GM12865 (cell line): Measurements from ENCODE around the gene JARID2.

ENCODE experiments used
- DNase-seq: peaks from one replicate; pipeline ENCODE4 v3.0.0; 2010; ENCODE audit warnings: low read depth
- H3K4me3 ChIP-seq: 2 replicates; pipeline ENCODE4 v1.5.1; 2011; ENCODE audit warnings: mild to moderate bottlenecking, low read depth, low read length, control low read depth
- TF ChIP-seq, protein P1 (sequence below): IDR thresholded peaks from 2 replicates; pipeline ENCODE4 v1.5.1; 2011; ENCODE audit warnings: low read length, control low read depth, low read depth, inconsistent platforms; ENCODE audit not compliant: insufficient read depth; ENCODE audit errors: missing control alignments

The JARID2 gene

DNA sequence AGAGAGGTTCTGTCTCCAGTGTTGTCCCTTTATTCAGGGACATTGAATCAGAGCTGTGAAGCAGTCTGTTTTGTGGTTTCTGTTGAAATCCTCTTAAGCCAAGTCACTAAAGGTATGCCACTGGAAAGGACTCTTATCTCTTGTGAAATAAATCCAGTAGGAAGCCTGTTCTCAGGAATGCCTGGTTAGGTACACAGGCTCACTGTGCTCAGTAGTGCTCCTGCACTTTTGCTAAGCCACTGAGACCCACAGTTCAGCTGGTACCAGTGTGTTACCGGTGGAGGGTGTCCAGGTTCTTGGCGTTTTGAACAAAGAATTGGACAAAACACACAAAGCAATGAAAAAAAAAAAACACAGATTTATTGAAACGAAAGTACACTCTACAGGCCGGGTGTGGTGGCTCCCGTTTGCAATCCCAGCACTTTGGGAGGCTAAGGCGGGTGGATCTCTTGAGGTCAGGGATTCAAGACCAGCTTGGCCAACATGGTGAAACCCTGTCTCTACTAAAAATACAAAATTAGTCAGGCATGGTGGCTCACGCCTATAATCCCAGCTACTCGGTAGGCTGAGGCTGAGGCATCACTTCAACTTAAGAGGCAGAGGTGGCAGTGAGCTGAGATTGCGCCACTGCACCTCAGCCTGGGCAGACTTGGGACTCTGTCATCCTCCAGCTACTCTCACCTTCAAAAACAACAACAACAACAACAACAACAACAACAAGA, 186.1 kb downstream of the JARID2 start:
- no peak for DNase-seq
- TF ChIP-seq, protein P1, sequence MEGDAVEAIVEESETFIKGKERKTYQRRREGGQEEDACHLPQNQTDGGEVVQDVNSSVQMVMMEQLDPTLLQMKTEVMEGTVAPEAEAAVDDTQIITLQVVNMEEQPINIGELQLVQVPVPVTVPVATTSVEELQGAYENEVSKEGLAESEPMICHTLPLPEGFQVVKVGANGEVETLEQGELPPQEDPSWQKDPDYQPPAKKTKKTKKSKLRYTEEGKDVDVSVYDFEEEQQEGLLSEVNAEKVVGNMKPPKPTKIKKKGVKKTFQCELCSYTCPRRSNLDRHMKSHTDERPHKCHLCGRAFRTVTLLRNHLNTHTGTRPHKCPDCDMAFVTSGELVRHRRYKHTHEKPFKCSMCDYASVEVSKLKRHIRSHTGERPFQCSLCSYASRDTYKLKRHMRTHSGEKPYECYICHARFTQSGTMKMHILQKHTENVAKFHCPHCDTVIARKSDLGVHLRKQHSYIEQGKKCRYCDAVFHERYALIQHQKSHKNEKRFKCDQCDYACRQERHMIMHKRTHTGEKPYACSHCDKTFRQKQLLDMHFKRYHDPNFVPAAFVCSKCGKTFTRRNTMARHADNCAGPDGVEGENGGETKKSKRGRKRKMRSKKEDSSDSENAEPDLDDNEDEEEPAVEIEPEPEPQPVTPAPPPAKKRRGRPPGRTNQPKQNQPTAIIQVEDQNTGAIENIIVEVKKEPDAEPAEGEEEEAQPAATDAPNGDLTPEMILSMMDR = no peak
- no peak overlapping the region for H3K4me3 ChIP-seq

DNA sequence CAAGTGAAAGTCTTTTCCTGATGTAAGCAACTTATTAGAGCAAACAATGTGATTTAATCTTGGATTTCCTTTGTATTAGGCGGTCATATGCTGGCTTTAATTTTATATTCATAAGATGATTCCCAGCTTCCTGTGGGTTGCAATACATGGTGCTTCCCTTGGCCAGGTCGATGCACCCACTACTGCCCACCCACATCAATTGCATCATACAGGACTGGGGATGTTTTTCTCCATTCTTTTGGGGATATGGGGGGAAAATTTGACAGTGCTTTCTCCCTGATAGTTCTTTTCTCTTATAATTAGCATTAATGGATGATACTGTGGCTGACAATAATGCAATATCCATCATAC, 187.6 kb downstream of the JARID2 start:
- DNase-seq = no peak
- TF ChIP-seq, protein P1 = no peak
- no peak overlapping the region for H3K4me3 ChIP-seq

- DNase-seq = peak; percentile 38
- TF ChIP-seq, protein P1 = no peak
- H3K4me3 ChIP-seq = no peak overlapping the region
Measured at GRCh38 chr6:15434263-15434662, 188.4 kb downstream of the JARID2 start.

GRCh38 chr6:15434823-15435380, 189.0 kb downstream of the JARID2 start:
- DNase-seq = peak; percentile 56
- TF ChIP-seq, protein P1 = no peak
- no peak overlapping the region for H3K4me3 ChIP-seq

GRCh38 chr6:15435468-15435867, 189.6 kb downstream of the JARID2 start:
- no peak overlapping the region for H3K4me3 ChIP-seq
- no peak for DNase-seq
- TF ChIP-seq, protein P1 = no peak

- TF ChIP-seq, protein P1 = no peak
- no peak for DNase-seq
- H3K4me3 ChIP-seq = no peak overlapping the region
Measured at GRCh38 chr6:15436451-15436850, 190.6 kb downstream of the JARID2 start.
